Measurements from ENCODE around the gene NKX2-3. TPM values are rescaled to one million over a fixed set of nuclear protein-coding genes. Genes with fewer than 3 reads are reported as not detected.

Gene NKX2-3
- total RNA-seq, 1 experiment from 2014 or later: not detected

GRCh38 chr10:99557044-99557443 is 24.3 kb downstream of the NKX2-3 start:
- no peaks in the 10 kb centered on the region for H3K79me2 ChIP-seq (ENCODE audit: insufficient read depth, low read length)
- no peaks in the 10 kb centered on the region for H3K36me3 ChIP-seq (ENCODE audit: control insufficient read depth in 1 of 2, insufficient read depth in 2 of 2, low read length in 2 of 2)
- H3K4me1 ChIP-seq (ENCODE audit: control insufficient read depth in 1 of 2, insufficient read depth in 2 of 2, low read length in 2 of 2): peaks cover 0 to 12% of the 10 kb centered on the region in 2 experiments; a peak in 1 of 4 replicates
- H3K4me2 ChIP-seq (ENCODE audit: low read length): no peak overlapping the region
- ChIA-PET RAD21 (ENCODE audit: low non-redundant PET in 1 of 2, low total read pairs in 2 of 2, uncharacterized antibody in 2 of 2, unreplicated experiment in 2 of 2) (no interaction called here), POLR2A (interaction anchor here (0.7 kb wide), 1 partner anchor 59 kb away, joined by 3 read pairs; no protein-coding TSS in a partner anchor), CTCF (interaction anchor here (0.7 to 4.8 kb wide), 4 partner anchors 10 to 126 kb away, joined by 3 to 19 read pairs (median 4); partner anchors contain the start of gene GOT1)
- ATAC-seq: no peak
- BruUV-seq (replicated peaks): no TSS peak
- no peak overlapping the region for H2AFZ ChIP-seq (ENCODE audit: low read depth, low read length, poor library complexity, severe bottlenecking)
- intact Hi-C loops (cut with micrococcal nuclease): no loop called here
- no peak overlapping the region for H3K27ac ChIP-seq (ENCODE audit: low read depth, low read length)
- H4K20me1 ChIP-seq (ENCODE audit: insufficient read depth): no peaks in the 10 kb centered on the region
- no peak for DNase-seq (ENCODE audit: low read depth, low spot score)
- H3K4me3 ChIP-seq (replicated peaks in 1 of 2; ENCODE audit: low read depth in 1 of 2, low read length in 2 of 2): no peak overlapping the region
- TF ChIP-seq TCF7L2 (IDR thresholded peaks at IDR 0.05; ENCODE audit: borderline replicate concordance, extremely low read depth, insufficient read depth, insufficient read length): no peak
- TF ChIP-seq CTCF (IDR thresholded peaks at IDR 0.05 in 2 of 3, conservative IDR thresholded peaks at IDR 0.05 in 1 of 3; ENCODE audit: borderline replicate concordance in 1 of 3, insufficient read depth in 1 of 3, low read depth in 2 of 3, low read length in 2 of 3): no peak
- TF ChIP-seq CEBPB (IDR thresholded peaks at IDR 0.05; ENCODE audit: low read depth): no peak
- no peak for TF ChIP-seq ZFX (IDR thresholded peaks at IDR 0.05)
- no peak for TF ChIP-seq ELF1 (IDR thresholded peaks at IDR 0.05; ENCODE audit: borderline replicate concordance, low read depth)
- no peak for TF ChIP-seq EGR1 (IDR thresholded peaks at IDR 0.05; ENCODE audit: low read depth)
- TF ChIP-seq EZH2phosphoT487 (IDR thresholded peaks at IDR 0.05; ENCODE audit: borderline replicate concordance): no peak
- no peak for TF ChIP-seq SP1 (IDR thresholded peaks at IDR 0.05; ENCODE audit: low read depth)
- TF ChIP-seq JUND (IDR thresholded peaks at IDR 0.05): no peak
- TF ChIP-seq YY1 (IDR thresholded peaks at IDR 0.05; ENCODE audit: extremely low read depth, insufficient replicate concordance, low read depth, low read length): no peak
- TF ChIP-seq CBX3 (IDR thresholded peaks at IDR 0.05; ENCODE audit: low read depth): no peak
- TF ChIP-seq EZH2 (IDR thresholded peaks at IDR 0.05): no peak
- TF ChIP-seq FOSL1 (IDR thresholded peaks at IDR 0.05; ENCODE audit: low read depth): no peak
- TF ChIP-seq, protein P1, sequence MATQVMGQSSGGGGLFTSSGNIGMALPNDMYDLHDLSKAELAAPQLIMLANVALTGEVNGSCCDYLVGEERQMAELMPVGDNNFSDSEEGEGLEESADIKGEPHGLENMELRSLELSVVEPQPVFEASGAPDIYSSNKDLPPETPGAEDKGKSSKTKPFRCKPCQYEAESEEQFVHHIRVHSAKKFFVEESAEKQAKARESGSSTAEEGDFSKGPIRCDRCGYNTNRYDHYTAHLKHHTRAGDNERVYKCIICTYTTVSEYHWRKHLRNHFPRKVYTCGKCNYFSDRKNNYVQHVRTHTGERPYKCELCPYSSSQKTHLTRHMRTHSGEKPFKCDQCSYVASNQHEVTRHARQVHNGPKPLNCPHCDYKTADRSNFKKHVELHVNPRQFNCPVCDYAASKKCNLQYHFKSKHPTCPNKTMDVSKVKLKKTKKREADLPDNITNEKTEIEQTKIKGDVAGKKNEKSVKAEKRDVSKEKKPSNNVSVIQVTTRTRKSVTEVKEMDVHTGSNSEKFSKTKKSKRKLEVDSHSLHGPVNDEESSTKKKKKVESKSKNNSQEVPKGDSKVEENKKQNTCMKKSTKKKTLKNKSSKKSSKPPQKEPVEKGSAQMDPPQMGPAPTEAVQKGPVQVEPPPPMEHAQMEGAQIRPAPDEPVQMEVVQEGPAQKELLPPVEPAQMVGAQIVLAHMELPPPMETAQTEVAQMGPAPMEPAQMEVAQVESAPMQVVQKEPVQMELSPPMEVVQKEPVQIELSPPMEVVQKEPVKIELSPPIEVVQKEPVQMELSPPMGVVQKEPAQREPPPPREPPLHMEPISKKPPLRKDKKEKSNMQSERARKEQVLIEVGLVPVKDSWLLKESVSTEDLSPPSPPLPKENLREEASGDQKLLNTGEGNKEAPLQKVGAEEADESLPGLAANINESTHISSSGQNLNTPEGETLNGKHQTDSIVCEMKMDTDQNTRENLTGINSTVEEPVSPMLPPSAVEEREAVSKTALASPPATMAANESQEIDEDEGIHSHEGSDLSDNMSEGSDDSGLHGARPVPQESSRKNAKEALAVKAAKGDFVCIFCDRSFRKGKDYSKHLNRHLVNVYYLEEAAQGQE (IDR thresholded peaks at IDR 0.05; ENCODE audit: low read depth): no peak
- no peak for TF ChIP-seq POLR2A (IDR thresholded peaks at IDR 0.05; ENCODE audit: borderline replicate concordance, extremely low read depth, insufficient read depth, insufficient read length)
- no peak for TF ChIP-seq MAX (IDR thresholded peaks at IDR 0.05)
- no peak for TF ChIP-seq POLR2AphosphoS5 (IDR thresholded peaks at IDR 0.05; ENCODE audit: low read depth, low read length)
- no peak for TF ChIP-seq SIN3A (IDR thresholded peaks at IDR 0.05; ENCODE audit: low read depth)
- no peak for TF ChIP-seq RAD21 (IDR thresholded peaks at IDR 0.05; ENCODE audit: low read depth)
- no peak for TF ChIP-seq ZBTB33 (IDR thresholded peaks at IDR 0.05; ENCODE audit: extremely low read depth, insufficient replicate concordance, low read length)
- H3K9me3 ChIP-seq (ENCODE audit: control insufficient read depth in 1 of 2, insufficient read depth in 1 of 2, low read depth in 1 of 2, low read length in 2 of 2): no peaks in the 10 kb centered on the region
- H3K27me3 ChIP-seq (ENCODE audit: insufficient read depth, low read length): no peaks in the 10 kb centered on the region; the same call in 1 of the 2 replicates
- no peaks in the 10 kb centered on the region for H3K9me2 ChIP-seq (ENCODE audit: insufficient read depth)
- no peak overlapping the region for H3K9ac ChIP-seq (ENCODE audit: low read length)
